K562 (cell line): ENCODE measurements around the gene SIGLEC6. TPM values are rescaled to one million over a fixed set of nuclear protein-coding genes. Genes with fewer than 3 reads are reported as not detected.

Source experiments
- CREB1 ChIP-seq, 2 experiments: sonication (generic) in 1 of 2; formaldehyde crosslinking in 1 of 2; IDR thresholded peaks; 2 replicates each; pipeline versions ENCODE4 v1.6.1 to v1.8.0; 2012 to 2022; ENCODE audit warnings: inconsistent platforms in 1 of 2, mild to moderate bottlenecking in 1 of 2, missing genetic modification reagents in 1 of 2, moderate library complexity in 1 of 2
- EWSR1 ChIP-seq: fragments of 450-650 bp; IDR thresholded peaks from 2 replicates; pipeline ENCODE4 v1.6.1; 2018; ENCODE audit warnings: borderline replicate concordance, mild to moderate bottlenecking, low read depth, moderate library complexity; ENCODE audit not compliant: partially characterized antibody
- GABPA ChIP-seq: fragments of 200-800 bp; sonication (Bioruptor generic); conservative IDR thresholded peaks from 2 replicates; pipeline ENCODE4 v1.6.1; 2016; ENCODE audit warnings: low read depth, missing genetic modification characterization, missing compliant biosample characterization
- GABPB1 ChIP-seq: sonication (generic); formaldehyde crosslinking; IDR thresholded peaks from 2 replicates; pipeline ENCODE4 v1.8.0; 2022; ENCODE audit warnings: mild to moderate bottlenecking, missing genetic modification reagents
- GATAD2B ChIP-seq: fragments of 450-650 bp; IDR thresholded peaks from 2 replicates; pipeline ENCODE4 v1.6.1; 2017; ENCODE audit warnings: mild to moderate bottlenecking, borderline replicate concordance
- KLF13 ChIP-seq: fragments of 450-650 bp; IDR thresholded peaks from 2 replicates; pipeline ENCODE4 v1.6.1; 2016; ENCODE audit warnings: missing genetic modification characterization, low read depth, mild to moderate bottlenecking, missing compliant biosample characterization, moderate library complexity, borderline replicate concordance
- LCOR ChIP-seq: sonication (generic); formaldehyde crosslinking; IDR thresholded peaks from 2 replicates; pipeline ENCODE4 v1.8.0; 2022; ENCODE audit warnings: mild to moderate bottlenecking, missing genetic modification reagents
- PTBP1 ChIP-seq: fragments of 200-400 bp; formaldehyde crosslinking; IDR thresholded peaks from 2 replicates; pipeline ENCODE4 v1.6.1; 2017; ENCODE audit warnings: low read depth, low read length
- TAF1 ChIP-seq: IDR thresholded peaks from 2 replicates; pipeline ENCODE4 v1.6.1; 2011; ENCODE audit warnings: mild to moderate bottlenecking, low read length, moderate library complexity; ENCODE audit not compliant: insufficient read depth, control insufficient read depth, severe bottlenecking; ENCODE audit errors: extremely low read depth
- ZBTB26 ChIP-seq: fragments of 450-650 bp; formaldehyde crosslinking; IDR thresholded peaks from 2 replicates; pipeline ENCODE4 v1.4.0; 2022; ENCODE audit warnings: missing genetic modification characterization
- ZBTB40 ChIP-seq, 2 experiments: fragments of 450-650 bp in 1 of 2; sonication (generic) in 1 of 2; formaldehyde crosslinking in 1 of 2; IDR thresholded peaks; 2 replicates each; pipeline versions ENCODE4 v1.7.1 to v1.9.0; 2016 to 2022; ENCODE audit warnings: inconsistent platforms in 1 of 2, mild to moderate bottlenecking in 1 of 2, missing genetic modification reagents in 1 of 2
- ZNF280A ChIP-seq: fragments of 450-650 bp; IDR thresholded peaks from 2 replicates; pipeline ENCODE4 v1.6.1; 2018; ENCODE audit warnings: mild to moderate bottlenecking, low read depth; ENCODE audit not compliant: partially characterized antibody
- polyA plus RNA-seq, 8 experiments: library from polyadenylated mRNA; depleted of rRNA in 4 of 8; stranded (reverse) in 5 of 8; unstranded in 3 of 8; fragments of >200 nt; fragmentation: Nextera tagmentation in 2 of 8; fragmentation: Illumina TruSeq in 1 of 8; extraction: Ambion mirVana in 2 of 8; extraction: Trizol in 1 of 8; gene quantifications; 2 replicates each; pipeline versions ENCODE4 v1.2.1 to v1.2.3, GENCODE V29; 2011 to 2014; ENCODE audit warnings: inconsistent platforms in 1 of 8, missing spikeins in 1 of 8
- total RNA-seq, 7 experiments: library from RNA; depleted of rRNA in 6 of 7; stranded (reverse); fragments of >200 nt in 6 of 7; fragmentation: Illumina TruSeq in 2 of 7; extraction: Trizol in 2 of 7; gene quantifications; 2 replicates each; pipeline versions ENCODE4 v1.2.1 to v1.2.3, GENCODE V29; 2011 to 2021; ENCODE audit warnings: low replicate concordance in 1 of 7

The SIGLEC6 gene
- total and polyA plus RNA-seq, 9 of the 15 experiments (the other 6 are each of a cell fraction or from before 2014, with no cell fraction given): 0.03 to 17.5 (median 0.71) TPM

- TF ChIP-seq ZNF280A: no peak
- TF ChIP-seq ZBTB40 (IDR thresholded peaks at IDR 0.05): peak; percentile 96
- TF ChIP-seq ZBTB40 (CRISPR knock-in tag; IDR thresholded peaks at IDR 0.05): no peak
- no peak for TF ChIP-seq PTBP1
- no peak for TF ChIP-seq EWSR1
- 0 out of 2 replicates have a peak, but pooled peaks have one; percentile 24 for TF ChIP-seq LCOR (CRISPR knock-in tag)
- TF ChIP-seq GATAD2B: no peak
- TF ChIP-seq KLF13 (tag): no peak
- TF ChIP-seq TAF1: peak; percentile 82
- peak; percentile 96 for TF ChIP-seq GABPA
- no peak for TF ChIP-seq ZBTB26 (CRISPR knock-in tag)
- no peak for TF ChIP-seq CREB1 (IDR thresholded peaks at IDR 0.05)
- TF ChIP-seq CREB1 (CRISPR knock-in tag; IDR thresholded peaks at IDR 0.05): peak; percentile 41; the same call in 1 of the 2 replicates
- peak; percentile 93 for TF ChIP-seq GABPB1
These were observed 39.6 kb upstream of the SIGLEC6 start, which contains the start of gene ZNF175 (continued) for GRCh38 chr19:51570962-51571575.
